H1 (cell line): ENCODE results near the gene AGTR2. TPM values are rescaled to one million over a fixed set of nuclear protein-coding genes. Genes with fewer than 3 reads are reported as not detected.

Source experiments
- CTCF ChIA-PET: fragments of 300-600 bp; sonication (Branson Sonifier 250); formaldehyde crosslinking; loops from one replicate; lab custom pipeline; 2021; ENCODE audit not compliant: partially characterized antibody; lab: Charles Lee
- POLR2A ChIA-PET: fragments of 300-600 bp; sonication (Branson Sonifier 250); formaldehyde crosslinking; loops from one replicate; lab custom pipeline; 2021; ENCODE audit warnings: inconsistent platforms; ENCODE audit not compliant: partially characterized antibody; lab: Charles Lee
- DNase-seq, 2 experiments: peaks; one replicate each; pipeline versions ENCODE4 v3.0.0 to v3.0.0-alpha.2; 2010 to 2022; ENCODE audit warnings: low spot score in 2 of 2, low read depth in 1 of 2, mixed read lengths in 1 of 2
- FAIRE-seq: peaks from 2 replicates; lab custom pipeline; 2011; peaks lifted over from hg19 to GRCh38; lab: Jason Lieb, UNC
- H2AFZ ChIP-seq: 2 replicates; pipeline ENCODE4 v1.8.1; 2012; ENCODE audit warnings: low read length, inconsistent platforms
- H2AK5ac ChIP-seq: 2 replicates; pipeline ENCODE4 v1.6.1; 2013; ENCODE audit warnings: low read depth, low read length
- H2BK120ac ChIP-seq: replicated peaks from 2 replicates; pipeline ENCODE3; 2013; ENCODE audit warnings: low read depth, low read length, inconsistent platforms
- H2BK12ac ChIP-seq: 2 replicates; pipeline ENCODE4 v1.6.1; 2013; ENCODE audit warnings: low read depth, low read length
- H2BK15ac ChIP-seq: 2 replicates; pipeline ENCODE4 v1.6.1; 2013; ENCODE audit warnings: low read length
- H2BK20ac ChIP-seq: 2 replicates; pipeline ENCODE4 v1.6.1; 2013; ENCODE audit warnings: low read length
- H2BK5ac ChIP-seq: 2 replicates; pipeline ENCODE4 v1.6.1; 2013; ENCODE audit warnings: low read depth, low read length
- H3K14ac ChIP-seq: 2 replicates; pipeline ENCODE4 v1.6.1; 2013; ENCODE audit warnings: inconsistent platforms; ENCODE audit not compliant: insufficient read length
- H3K18ac ChIP-seq: 2 replicates; pipeline ENCODE4 v1.6.1; 2013; ENCODE audit warnings: low read length; ENCODE audit errors: extremely low read depth
- H3K23ac ChIP-seq: 2 replicates; pipeline ENCODE4 v1.6.1; 2013; ENCODE audit warnings: inconsistent platforms; ENCODE audit not compliant: insufficient read length
- H3K23me2 ChIP-seq: 2 replicates; pipeline ENCODE4 v1.6.1; 2013; ENCODE audit warnings: low read depth, low read length
- H3K27ac ChIP-seq: 2 replicates; pipeline ENCODE4 v1.6.1; 2011; ENCODE audit warnings: low read depth, low read length, inconsistent platforms
- H3K27me3 ChIP-seq, 4 experiments: replicated peaks in 1 of 4; 1 replicate in 1 of 4; 2 replicates in 3 of 4; pipeline versions ENCODE4 v1.6.1 to v1.8.1; 2011 to 2013; ENCODE audit warnings: low read length in 3 of 4, mild to moderate bottlenecking in 3 of 4, inconsistent platforms in 2 of 4, mixed read lengths in 2 of 4, moderate library complexity in 1 of 4; ENCODE audit not compliant: control insufficient read depth in 3 of 4, insufficient read depth in 3 of 4; ENCODE audit errors: extremely low read depth in 1 of 4
- H3K36me3 ChIP-seq, 4 experiments: 2 replicates each; pipeline versions ENCODE4 v1.6.1 to v1.8.1; 2011 to 2013; ENCODE audit warnings: mild to moderate bottlenecking in 4 of 4, low read length in 3 of 4, moderate library complexity in 2 of 4, control low read depth in 1 of 4, inconsistent platforms in 1 of 4; ENCODE audit not compliant: insufficient read depth in 4 of 4, control insufficient read depth in 2 of 4
- H3K4ac ChIP-seq: replicated peaks from 2 replicates; pipeline ENCODE3; 2013; ENCODE audit warnings: low read length, low read depth, mixed read lengths, inconsistent platforms; ENCODE audit not compliant: insufficient read length
- H3K4me1 ChIP-seq, 4 experiments: replicated peaks in 1 of 4; 1 replicate in 1 of 4; 2 replicates in 3 of 4; pipeline versions ENCODE4 v1.6.1 to v1.8.1; 2011 to 2013; ENCODE audit warnings: low read length in 3 of 4, inconsistent platforms in 2 of 4, mixed read lengths in 1 of 4; ENCODE audit not compliant: insufficient read depth in 4 of 4, control insufficient read depth in 3 of 4
- H3K4me2 ChIP-seq, 2 experiments: 2 replicates each; pipeline versions ENCODE4 v1.6.1 to v1.8.1; 2011 to 2013; ENCODE audit warnings: low read depth in 2 of 2, low read length in 2 of 2, control low read depth in 1 of 2, inconsistent platforms in 1 of 2, mild to moderate bottlenecking in 1 of 2; ENCODE audit not compliant: insufficient read depth in 1 of 2
- H3K4me3 ChIP-seq, 4 experiments: fragments of 200-600, 300-600 bp in 1 of 4; sonication (generic), shearing (Covaris generic), sonication (Bioruptor Twin) in 1 of 4; 2 replicates each; pipeline versions ENCODE4 v1.5.1 to v1.8.1; 2011 to 2016; ENCODE audit warnings: low read length in 4 of 4, low read depth in 3 of 4, control low read depth in 2 of 4, inconsistent platforms in 2 of 4, mild to moderate bottlenecking in 2 of 4, mixed read lengths in 1 of 4, moderate library complexity in 1 of 4; ENCODE audit not compliant: insufficient read depth in 2 of 4; ENCODE audit errors: extremely low read depth in 1 of 4
- H3K56ac ChIP-seq: replicated peaks from 2 replicates; pipeline ENCODE3; 2013; ENCODE audit warnings: low read depth, mild to moderate bottlenecking, mixed read lengths, low read length, inconsistent platforms; ENCODE audit not compliant: insufficient read length
- H3K79me1 ChIP-seq: 2 replicates; pipeline ENCODE4 v1.6.1; 2013; ENCODE audit warnings: low read depth, low read length, control low read depth
- H3K79me2 ChIP-seq, 2 experiments: 2 replicates each; pipeline versions ENCODE4 v1.6.1 to v1.8.1; 2012 to 2013; ENCODE audit warnings: low read length in 2 of 2, mild to moderate bottlenecking in 2 of 2, inconsistent platforms in 1 of 2; ENCODE audit not compliant: insufficient read depth in 2 of 2, control insufficient read depth in 1 of 2
- H3K9ac ChIP-seq, 4 experiments: replicated peaks in 1 of 4; 1 replicate in 1 of 4; 2 replicates in 3 of 4; pipeline versions ENCODE4 v1.6.1 to v1.8.1; 2011 to 2013; ENCODE audit warnings: low read depth in 3 of 4, low read length in 3 of 4, control low read depth in 2 of 4, mild to moderate bottlenecking in 2 of 4, moderate library complexity in 2 of 4, inconsistent platforms in 1 of 4; ENCODE audit errors: extremely low read depth in 1 of 4
- H3K9me3 ChIP-seq, 2 experiments: 2 replicates each; pipeline versions ENCODE4 v1.6.1 to v1.8.1; 2012 to 2013; ENCODE audit warnings: mild to moderate bottlenecking in 2 of 2, moderate library complexity in 2 of 2, control low read depth in 1 of 2, inconsistent platforms in 1 of 2, low read depth in 1 of 2, low read length in 1 of 2, mixed read lengths in 1 of 2; ENCODE audit not compliant: insufficient read depth in 2 of 2
- H4K20me1 ChIP-seq, 2 experiments: replicated peaks in 1 of 2; 2 replicates each; pipeline versions ENCODE3 to v1.8.1; 2011 to 2013; ENCODE audit warnings: inconsistent platforms in 2 of 2, low read length in 2 of 2, mild to moderate bottlenecking in 1 of 2; ENCODE audit not compliant: insufficient read depth in 2 of 2, control insufficient read depth in 1 of 2
- H4K5ac ChIP-seq: 2 replicates; pipeline ENCODE4 v1.6.1; 2013; ENCODE audit warnings: low read length, low read depth, mixed read lengths, inconsistent platforms; ENCODE audit not compliant: insufficient read length
- H4K8ac ChIP-seq: 2 replicates; pipeline ENCODE4 v1.8.0; 2013; ENCODE audit warnings: mild to moderate bottlenecking, moderate library complexity, low read length, inconsistent platforms; ENCODE audit not compliant: insufficient read depth; ENCODE audit errors: extremely low read depth
- H4K91ac ChIP-seq: replicated peaks from 2 replicates; pipeline ENCODE3; 2013; ENCODE audit warnings: low read length, mixed read lengths, inconsistent platforms; ENCODE audit not compliant: insufficient read length
- MAFK ChIP-seq: IDR thresholded peaks from 2 replicates; pipeline ENCODE4 v1.6.1; 2012; ENCODE audit warnings: low read depth, mild to moderate bottlenecking, improper control_type of control experiment, low read length
- SIX5 ChIP-seq: IDR thresholded peaks from 2 replicates; pipeline ENCODE4 v1.6.1; 2011; ENCODE audit warnings: mild to moderate bottlenecking, low read depth, low read length
- ZNF274 ChIP-seq: IDR thresholded peaks from 2 replicates; pipeline ENCODE4 v1.7.0; 2012; ENCODE audit warnings: low read length, borderline replicate concordance; ENCODE audit errors: extremely low read depth
- WGBS, 2 experiments: shearing (Covaris generic) in 1 of 2; methylation state at CpG; one replicate each; pipeline versions ENCODE4 v1.1.6 to v1.1.7; 2013 to 2015; ENCODE audit warnings: low lambda C conversion rate in 2 of 2, mixed read lengths in 2 of 2, inconsistent platforms in 1 of 2, low coverage in 1 of 2, missing lambda C conversion rate in 1 of 2; ENCODE audit not compliant: insufficient replicate concordance in 2 of 2, insufficient coverage in 1 of 2, insufficient read length in 1 of 2; ENCODE audit errors: extremely low coverage in 1 of 2, missing lambda C conversion rate in 1 of 2; 5-methylcytosine and 5-hydroxymethylcytosine counted together
- polyA plus RNA-seq, 7 experiments: library from polyadenylated mRNA; depleted of rRNA in 3 of 7; stranded (reverse) in 5 of 7; unstranded in 2 of 7; fragments of >200 nt in 5 of 7; fragments of 200-250 nt in 2 of 7; gene quantifications; 1 replicate in 5 of 7; 2 replicates in 1 of 7; 4 replicates in 1 of 7; pipeline versions ENCODE4 v1.2.1 to v1.2.3, GENCODE V29; 2011 to 2013; ENCODE audit warnings: missing spikeins in 2 of 7, mixed read lengths in 2 of 7
- total RNA-seq: library from RNA; stranded (reverse); fragmentation: NEBNext Ultra II Directional; extraction: Animal tissue kit (Norgen Biotek cat#: 25700); gene quantifications from 2 replicates; pipeline ENCODE4 v1.2.1, GENCODE V29; 2021

The AGTR2 gene
- total and polyA plus RNA-seq, 2 of the 8 experiments (the other 6 are each of a cell fraction or from before 2014, with no cell fraction given): not detected

- Histone ChIP-seq H2AFZ (no peak overlapping the region), H2BK120ac (no peak overlapping the region), H3K18ac (no peak overlapping the region), H3K23ac (no peak overlapping the region), H4K91ac (no peak overlapping the region), H3K14ac (no peak overlapping the region), H3K56ac (no peak overlapping the region), H4K8ac (no peak overlapping the region), H2AK5ac (no peak overlapping the region), H3K4me1 (no peaks in the 10 kb centered on the region), H2BK5ac (no peak overlapping the region), H4K20me1 (no peaks in the 10 kb centered on the region), H3K23me2 (no peaks in the 10 kb centered on the region), H3K9me3 (no peaks in the 10 kb centered on the region), H3K4me2 (no peak overlapping the region), H3K79me1 (no peaks in the 10 kb centered on the region), H3K4ac (no peak overlapping the region), H4K5ac (no peak overlapping the region), H2BK20ac (no peak overlapping the region), H3K79me2 (no peaks in the 10 kb centered on the region), H2BK15ac (no peak overlapping the region), H3K27ac (no peak overlapping the region), H3K27me3 (no peaks in the 10 kb centered on the region), H3K36me3 (no peaks in the 10 kb centered on the region), H3K9ac (no peak overlapping the region), H3K4me3 (no peak overlapping the region), H2BK12ac (no peak overlapping the region)
- FAIRE-seq (no peak), DNase-seq (no peak)
- CTCF ChIA-PET: no interaction called here
- TF ChIP-seq MAFK (no peak), ZNF274 (no peak), SIX5 (no peak)
- 100% methylated on average over 9 of the region's 9 CpGs; no CpG with 5 or more reads in 1 of the 2 experiments for WGBS, 2 experiments
- POLR2A ChIA-PET: no interaction called here
These were observed 2.4 kb downstream of the AGTR2 start for GRCh38 chrX:116172976-116173375.
